ENCODE results near the gene AFDN. TPM values are rescaled to one million over a fixed set of nuclear protein-coding genes. Genes with fewer than 3 reads are reported as not detected.

The AFDN gene
- total and polyA plus RNA-seq, 8 donors = 137 to 422 (median 284) TPM

GRCh38 chr6:167981916-167982462, 155.3 kb downstream of the AFDN start:
- Histone ChIP-seq H3K36me3 (no peaks in the 10 kb centered on the region), H3K9me3 (peaks cover 0 to 8% of the 10 kb centered on the region in 2 donors), H3K4me3 (no peak overlapping the region), H3K27me3 (no peaks in the 10 kb centered on the region), H3K27ac (no peak overlapping the region), H3K4me1 (no peaks in the 10 kb centered on the region)
- intact Hi-C loops (cut with DNase I) = no loop called here
- no peak for TF ChIP-seq CTCF (IDR thresholded peaks at IDR 0.05)
- DNase-seq (no peak), ATAC-seq (no peak)

- ATAC-seq (no peak), DNase-seq (no peak)
- intact Hi-C loops (cut with DNase I) = no loop called here
- Histone ChIP-seq H3K27me3 (no peaks in the 10 kb centered on the region), H3K36me3 (no peaks in the 10 kb centered on the region), H3K9me3 (peaks cover 0 to 12% of the 10 kb centered on the region in 2 donors), H3K4me1 (no peaks in the 10 kb centered on the region), H3K4me3 (no peak overlapping the region), H3K27ac (no peak overlapping the region)
- no peak for TF ChIP-seq CTCF (IDR thresholded peaks at IDR 0.05)
Observed at GRCh38 chr6:167984144-167984719, 157.5 kb downstream of the AFDN start.

- Histone ChIP-seq H3K4me1 (no peaks in the 10 kb centered on the region), H3K36me3 (no peaks in the 10 kb centered on the region), H3K9me3 (peaks cover 0 to 17% of the 10 kb centered on the region in 2 donors), H3K27me3 (no peaks in the 10 kb centered on the region), H3K27ac (no peak overlapping the region), H3K4me3 (no peak overlapping the region)
- ATAC-seq (no peak), DNase-seq (no peak)
- intact Hi-C loops (cut with DNase I) = no loop called here
- no peak for TF ChIP-seq CTCF (IDR thresholded peaks at IDR 0.05)
Observed at GRCh38 chr6:167984876-167985604, 158.3 kb downstream of the AFDN start.

- Histone ChIP-seq H3K4me1 (no peaks in the 10 kb centered on the region), H3K27ac (no peak overlapping the region), H3K36me3 (no peaks in the 10 kb centered on the region), H3K4me3 (no peak overlapping the region), H3K9me3 (peaks cover 0 to 17% of the 10 kb centered on the region in 2 donors), H3K27me3 (no peaks in the 10 kb centered on the region)
- ATAC-seq (no peak), DNase-seq (no peak)
- intact Hi-C loops (cut with DNase I) = no loop called here
- no peak for TF ChIP-seq CTCF (IDR thresholded peaks at IDR 0.05)
Observed at GRCh38 chr6:167985911-167986595, 159.3 kb downstream of the AFDN start.
